NCI-H1417 treated with DMSO at 0.1 percent for 48 hours (cell line): ENCODE data around the gene DENND1A.

Experiments used
- DNase-seq: peaks from one replicate; lab custom pipeline; 2025; lab: John Stamatoyannopoulos, UW

DENND1A gene

GRCh38 chr9:123772967-123773366 lies 157.0 kb downstream of the DENND1A start:
- DNase-seq, result no peak

- no peak for DNase-seq
These were observed 157.6 kb downstream of the DENND1A start for GRCh38 chr9:123772374-123772773.

DNA sequence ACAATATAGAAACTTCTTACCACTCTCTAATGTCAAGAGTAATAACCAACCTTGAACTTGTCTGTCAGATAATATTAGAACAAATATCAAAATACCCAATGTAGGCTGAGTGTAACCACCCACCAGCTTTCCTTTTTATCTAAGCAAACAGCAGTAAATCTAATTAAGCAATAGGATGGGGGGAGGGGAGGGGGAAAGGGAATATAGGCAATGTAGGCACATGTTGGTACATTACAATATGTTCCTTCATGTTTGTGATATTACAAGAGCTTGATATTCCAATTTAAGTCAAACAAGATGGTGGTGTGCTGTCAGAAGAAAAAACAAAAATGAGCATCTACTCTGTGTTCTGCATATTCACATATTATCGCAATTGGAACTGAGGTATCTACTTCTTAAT lies 158.2 kb downstream of the DENND1A start:
- DNase-seq, result no peak

DNA sequence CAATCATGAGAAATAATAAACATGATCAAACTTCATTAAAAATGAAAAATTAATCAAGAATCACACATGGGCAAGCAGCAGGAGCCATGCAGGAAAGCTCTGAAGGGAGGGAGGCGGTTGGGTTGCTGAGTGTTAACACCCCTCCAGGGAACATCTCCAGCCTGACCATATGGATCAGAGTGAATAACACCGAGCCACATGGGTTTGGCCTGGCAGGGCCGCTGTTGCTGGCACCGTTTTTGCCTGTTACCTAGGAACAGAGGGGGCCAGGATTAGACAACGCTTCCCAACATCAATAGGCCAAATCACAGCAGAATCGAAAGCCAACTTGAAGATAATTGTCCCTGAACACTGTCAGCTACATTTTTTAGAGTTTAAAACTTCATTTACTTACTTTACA lies 160.2 kb downstream of the DENND1A start:
- DNase-seq, result no peak

GRCh38 chr9:123763910-123764588 lies 165.9 kb downstream of the DENND1A start:
- DNase-seq, result no peak

- DNase-seq, result no peak
These were observed 167.9 kb downstream of the DENND1A start for GRCh38 chr9:123761905-123762605.

DNA sequence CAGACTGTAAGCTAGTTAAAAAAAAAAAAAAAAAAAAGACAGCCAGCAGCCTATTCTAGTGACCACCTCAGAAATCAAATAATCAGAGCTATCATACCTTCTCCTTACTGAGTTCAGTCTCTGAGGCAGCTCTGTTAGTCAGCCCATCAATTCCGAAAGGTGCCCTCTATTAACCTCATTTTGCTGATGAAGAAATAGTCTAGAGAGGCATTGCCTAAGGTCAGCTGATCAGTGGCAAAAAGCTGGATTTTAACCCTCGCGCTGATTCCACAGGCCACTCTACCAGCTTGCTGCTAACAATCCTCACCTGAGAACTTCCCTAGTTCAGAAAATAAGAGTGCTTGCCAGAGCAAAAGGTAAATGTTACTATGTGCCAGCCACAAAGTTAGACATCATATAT lies 172.0 kb downstream of the DENND1A start:
- no peak for DNase-seq

- no peak for DNase-seq
These were observed 172.4 kb downstream of the DENND1A start for GRCh38 chr9:123757547-123757946.

GRCh38 chr9:123756484-123757106 lies 173.3 kb downstream of the DENND1A start:
- no peak for DNase-seq

DNA sequence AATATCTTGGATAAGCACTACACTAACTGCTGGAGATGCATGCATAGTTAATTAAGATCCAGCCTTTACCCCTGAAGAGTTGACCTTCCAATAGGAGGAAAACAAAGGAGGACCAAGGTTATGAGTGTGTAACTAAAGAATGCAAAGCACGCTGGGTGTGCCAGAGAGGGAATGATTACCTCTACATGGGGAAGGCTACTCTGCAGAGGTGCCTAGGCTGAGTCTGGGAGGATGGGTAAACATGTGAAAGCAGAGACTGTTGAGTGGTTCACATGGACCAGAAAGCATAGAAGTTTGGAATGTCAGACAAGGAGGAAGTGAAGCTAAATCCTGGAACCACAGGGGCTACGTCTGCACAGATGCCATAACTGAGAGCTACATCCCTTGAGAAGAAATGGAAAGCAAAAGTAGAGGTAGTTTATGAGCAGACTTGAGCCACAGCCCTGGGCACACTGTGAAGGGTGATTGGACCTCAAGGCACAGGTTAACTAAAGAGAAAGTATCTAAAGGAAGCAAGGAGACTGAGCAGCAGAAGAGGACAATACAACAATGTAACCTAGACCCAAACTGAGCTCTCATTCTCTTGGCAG lies 176.2 kb downstream of the DENND1A start:
- DNase-seq, result no peak

- no peak for DNase-seq
These were observed 176.9 kb downstream of the DENND1A start for GRCh38 chr9:123753016-123753415.

DNA sequence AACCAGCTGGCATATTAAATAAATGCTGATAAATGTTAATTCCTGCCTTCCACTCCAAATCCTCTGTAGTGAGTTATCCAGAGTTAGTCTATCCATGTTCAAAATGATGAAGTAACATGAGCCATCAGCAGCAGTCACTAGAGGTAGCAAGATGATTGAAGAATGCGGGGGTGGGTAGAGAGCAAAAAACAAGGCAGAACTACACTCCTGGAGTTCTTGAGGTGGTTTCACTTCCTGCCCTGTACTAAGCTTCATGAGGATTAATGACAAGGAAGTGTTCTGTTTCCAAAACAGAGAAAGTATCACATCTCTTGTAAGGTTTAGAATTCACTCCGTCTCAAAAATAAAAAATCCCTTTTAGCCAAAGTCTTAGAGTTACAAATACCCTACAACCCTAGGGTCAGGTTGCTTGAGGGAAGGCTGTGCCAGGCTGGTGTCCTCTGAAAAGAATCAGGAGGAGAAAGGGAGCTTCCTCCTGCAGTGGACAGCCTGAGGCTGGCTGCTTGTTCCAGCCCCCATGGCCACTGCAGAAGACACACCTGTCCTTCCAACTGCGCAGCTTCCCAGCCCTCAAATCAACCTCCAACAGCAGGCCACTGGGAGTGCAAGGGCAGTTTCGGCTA lies 180.2 kb downstream of the DENND1A start:
- no peak for DNase-seq

- DNase-seq, result no peak
These were observed 183.2 kb downstream of the DENND1A start for GRCh38 chr9:123746765-123747164.

DNA sequence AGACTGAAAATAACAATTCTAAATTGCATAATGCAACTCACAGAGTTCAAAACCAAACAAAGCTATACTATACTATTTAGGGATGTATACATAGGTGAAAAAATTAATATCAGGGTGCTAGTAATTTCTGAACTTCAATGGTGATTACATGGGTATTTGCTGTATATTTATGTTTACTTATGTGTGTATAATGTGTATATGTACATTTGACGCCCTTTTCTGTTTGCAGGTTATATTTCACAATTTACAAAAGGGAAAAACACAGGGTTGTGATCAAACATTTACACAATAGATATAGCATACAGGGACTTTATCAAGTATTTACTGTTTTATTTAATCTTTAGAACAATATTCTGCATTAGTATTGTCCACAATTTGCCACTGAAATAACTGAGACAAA lies 184.0 kb downstream of the DENND1A start:
- no peak for DNase-seq

GRCh38 chr9:123745451-123745850 lies 184.5 kb downstream of the DENND1A start:
- DNase-seq, result no peak

DNA sequence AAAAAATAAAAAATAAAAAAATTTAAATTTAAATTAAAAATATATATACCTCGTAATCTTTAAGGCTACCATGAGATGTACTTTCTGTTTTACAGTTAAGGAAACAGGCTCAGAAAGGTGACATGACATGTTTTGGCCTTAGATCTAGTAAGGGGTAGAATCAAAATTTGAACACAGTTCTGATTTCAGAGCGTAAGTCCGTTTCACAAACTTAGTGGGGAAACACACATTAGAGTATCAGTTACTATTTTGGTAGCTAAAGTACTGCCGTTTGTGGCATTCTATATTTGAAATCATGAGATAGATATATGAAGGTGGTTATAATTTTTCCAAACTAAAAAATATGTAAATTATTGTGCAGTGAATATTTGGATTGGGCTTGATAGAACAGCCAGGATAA lies 186.2 kb downstream of the DENND1A start:
- DNase-seq, result no peak

DNA sequence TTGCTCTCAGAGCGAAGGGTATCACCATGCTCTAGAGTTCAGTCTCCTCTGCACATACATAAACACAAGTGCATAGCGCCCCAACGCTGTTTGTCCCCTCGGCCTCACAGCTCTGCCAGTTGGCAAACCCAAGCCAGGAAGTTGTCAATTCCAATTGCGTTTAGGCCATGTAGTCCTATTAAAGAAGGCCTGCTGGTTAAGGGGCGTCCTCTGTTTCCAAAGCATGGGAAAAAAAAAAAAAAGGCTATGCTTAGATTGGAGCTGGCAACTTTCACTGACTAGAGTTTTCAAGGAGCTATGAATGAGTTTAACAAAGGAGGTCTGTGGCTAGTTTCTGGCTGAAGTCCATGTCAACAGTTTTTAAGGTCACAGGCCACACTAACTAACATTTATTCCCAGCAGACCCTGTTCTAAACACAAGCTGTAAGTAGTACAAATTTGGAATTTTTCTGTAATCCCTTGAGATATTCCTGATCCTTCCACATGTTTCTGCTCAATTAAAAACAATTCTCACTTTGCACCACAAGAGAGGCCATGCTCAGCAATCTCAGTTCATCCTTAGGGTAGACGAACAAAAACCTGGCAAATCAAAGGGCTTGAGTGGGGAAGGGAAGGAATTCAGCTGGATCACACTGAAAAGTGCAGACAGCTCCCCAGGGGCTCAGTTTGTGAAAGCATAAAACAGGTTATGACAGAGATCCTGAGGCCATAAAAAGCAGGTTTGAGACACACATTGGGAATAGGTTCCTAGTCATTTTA lies 187.7 kb downstream of the DENND1A start:
- DNase-seq, result no peak

- no peak for DNase-seq
These were observed 188.7 kb downstream of the DENND1A start for GRCh38 chr9:123741214-123741613.

DNA sequence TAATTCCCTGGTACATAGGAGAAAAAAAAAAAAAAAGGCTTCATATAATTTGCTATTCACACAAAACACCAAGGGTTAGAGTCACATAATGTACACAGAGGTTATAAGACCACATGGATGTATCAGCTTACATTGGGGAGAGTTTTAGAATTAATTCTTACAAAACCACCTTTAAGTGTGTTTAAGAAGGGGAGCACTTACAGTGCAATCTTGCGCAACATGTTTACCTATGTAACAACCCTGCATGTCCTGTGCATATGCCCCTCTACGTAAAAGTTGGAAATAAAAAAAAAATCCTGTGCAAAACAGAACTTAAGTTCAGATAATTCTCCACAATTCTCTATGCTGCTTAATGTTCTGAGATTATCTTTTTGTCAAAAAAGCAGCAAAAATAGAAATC lies 190.0 kb downstream of the DENND1A start:
- DNase-seq, result no peak

DNA sequence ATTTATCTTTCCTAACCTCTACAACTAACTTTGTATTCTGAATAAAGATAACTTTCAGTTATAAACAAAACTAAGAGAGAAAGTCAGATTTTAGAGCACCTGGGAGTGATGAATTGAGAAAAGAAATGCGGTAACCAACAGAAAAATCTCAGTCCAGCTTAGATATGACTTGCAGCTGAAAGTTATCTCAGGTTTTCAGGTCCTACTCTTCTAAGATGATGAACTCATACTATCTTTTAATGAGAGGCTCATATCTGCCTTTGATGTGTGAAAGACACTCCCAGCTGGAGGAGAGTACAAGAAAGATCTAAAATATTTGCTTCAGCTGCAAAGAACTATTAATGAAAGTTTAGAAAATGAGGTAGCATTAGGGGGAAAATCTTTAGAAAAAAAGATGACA lies 190.5 kb downstream of the DENND1A start:
- no peak for DNase-seq

DNA sequence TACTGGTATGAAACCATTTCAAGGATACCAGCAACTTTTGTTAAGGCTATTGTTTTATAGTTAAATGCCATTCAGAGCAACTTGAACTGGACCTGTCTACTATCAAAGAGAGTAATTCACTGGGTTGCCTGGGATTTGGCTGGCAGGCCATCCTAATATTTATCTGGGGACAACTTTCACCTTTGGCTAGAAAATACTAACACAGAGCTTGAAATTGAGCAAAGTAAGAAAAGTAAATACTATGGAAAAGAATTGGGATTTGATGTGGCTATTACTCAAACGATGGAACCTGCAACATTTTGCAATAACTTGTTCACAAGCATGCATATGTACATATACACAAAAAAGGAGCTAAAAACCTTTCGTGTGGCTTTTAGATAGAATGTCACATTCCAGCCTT lies 191.3 kb downstream of the DENND1A start:
- no peak for DNase-seq

DNA sequence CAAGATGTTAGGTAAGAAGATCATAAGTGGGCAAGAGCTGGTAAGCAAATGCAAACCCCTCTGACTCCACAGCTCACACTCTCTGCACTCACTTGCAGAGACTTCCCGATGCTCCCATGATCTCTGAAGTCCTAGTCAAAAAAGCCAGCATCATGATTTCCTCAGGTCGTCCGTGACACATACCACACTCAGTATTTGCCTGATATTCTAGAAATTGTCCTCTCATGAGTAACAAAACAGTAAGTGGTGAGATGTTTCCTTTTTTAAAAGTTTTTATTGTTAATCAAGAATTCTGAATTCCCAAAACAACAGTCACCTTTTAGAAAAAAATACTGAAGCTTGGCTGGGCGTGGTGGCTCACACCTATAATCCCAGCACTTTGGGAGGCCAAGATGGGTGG lies 194.6 kb downstream of the DENND1A start:
- no peak for DNase-seq
